Kidney (tissue), 14 donors: ENCODE results near the gene NCBP2L. TPM values are rescaled to one million over a fixed set of nuclear protein-coding genes. Genes with fewer than 3 reads are reported as not detected.

Source experiments
- DNase-seq, 5 donors: peaks; one replicate each; pipeline ENCODE4 v3.0.0-alpha.2; 2013 to 2020
- FAIRE-seq: peaks from 2 replicates; lab custom pipeline; 2012; peaks lifted over from hg19 to GRCh38; lab: Jason Lieb, UNC
- H3K27ac ChIP-seq, 2 donors: one replicate each; pipeline ENCODE4 v1.7.0; 2013; ENCODE audit warnings: low read depth in 2 of 2, low read length in 2 of 2, inconsistent platforms in 1 of 2
- H3K27me3 ChIP-seq: one replicate; pipeline ENCODE4 v1.7.1; 2013; ENCODE audit warnings: low read length, inconsistent platforms; ENCODE audit not compliant: control insufficient read depth, insufficient read depth
- H3K36me3 ChIP-seq, 3 donors: one replicate each; pipeline versions ENCODE4 v1.7.0 to v1.7.1; 2013; ENCODE audit warnings: low read length in 3 of 3, control low read depth in 1 of 3, inconsistent platforms in 1 of 3; ENCODE audit not compliant: insufficient read depth in 3 of 3, control insufficient read depth in 2 of 3
- H3K4me1 ChIP-seq, 3 donors: one replicate each; pipeline versions ENCODE4 v1.7.0 to v1.7.1; 2013; ENCODE audit warnings: low read length in 3 of 3, inconsistent platforms in 1 of 3, low read depth in 1 of 3; ENCODE audit not compliant: control insufficient read depth in 2 of 3, insufficient read depth in 2 of 3
- H3K4me3 ChIP-seq, 3 donors: one replicate each; pipeline versions ENCODE4 v1.7.0 to v1.8.1; 2013; ENCODE audit warnings: low read length in 3 of 3, control low read depth in 1 of 3, inconsistent platforms in 1 of 3
- H3K9ac ChIP-seq, 3 donors: one replicate each; pipeline versions ENCODE4 v1.7.0 to v1.7.1; 2013; ENCODE audit warnings: low read length in 3 of 3, control low read depth in 1 of 3, inconsistent platforms in 1 of 3
- H3K9me3 ChIP-seq, 3 donors: one replicate each; pipeline versions ENCODE4 v1.7.0 to v1.7.1; 2013; ENCODE audit warnings: low read length in 3 of 3, control low read depth in 1 of 3, inconsistent platforms in 1 of 3; ENCODE audit not compliant: control insufficient read depth in 2 of 3, insufficient read depth in 1 of 3
- CTCF ChIP-seq: IDR thresholded peaks from 3 replicates; pipeline ENCODE4 v1.5.1; 2012; ENCODE audit warnings: mild to moderate bottlenecking, moderate library complexity, borderline replicate concordance; ENCODE audit not compliant: insufficient read depth; ENCODE audit errors: extremely low read depth
- intact Hi-C: fragments of 100-400 bp; cut with DNase I; formaldehyde crosslinking; loops from one replicate; pipeline ENCODE4 v1.11.1; 2022
- polyA plus RNA-seq: library from polyadenylated mRNA; stranded (reverse); fragments of 350-450 nt; fragmentation: Illumina TruSeq; extraction: RNeasy Lipid Tissue Mini Kit (QIAGEN cat#74804); gene quantifications from one replicate; pipeline ENCODE4 v1.2.3, GENCODE V29; 2014; ENCODE audit warnings: low read depth, low replicate concordance; ENCODE audit not compliant: insufficient read depth
- total RNA-seq: library from RNA; stranded (reverse); fragmentation: NEBNext Ultra II Directional; extraction: Animal tissue kit (Norgen Biotek cat#: 25700); gene quantifications from one replicate; pipeline ENCODE4 v1.2.1, GENCODE V29; 2021
- donor health status: control.
- donor health status: control.
- donor health status: control.
- donor health status: control.
- donor health status: control.
- donor health status: DM: yes; HTN: yes; CAD: no.
- donor health status: Normal renal cell carcinoma (clear cell type).

Gene NCBP2L
- total and polyA plus RNA-seq, 2 donors from 2014 or later: not detected

- Histone ChIP-seq H3K27ac (peak overlapping the region; percentile 66 to 92), H3K27me3 (peaks cover 2% of the 10 kb centered on the region), H3K4me3 (peak overlapping the region in 2 of 3 donors; percentile 15 to 45), H3K9me3 (no peaks in the 10 kb centered on the region), H3K9ac (peak overlapping the region in 2 of 3 donors; percentile 48 to 67), H3K4me1 (peaks cover 0 to 34% (median 33%) of the 10 kb centered on the region in 3 donors), H3K36me3 (no peaks in the 10 kb centered on the region)
- intact Hi-C loops: no loop called here
- FAIRE-seq (no peak), DNase-seq (peak in 3 of 5 donors; percentile 15 to 80 (median 54))
- TF ChIP-seq CTCF: no peak
Measured at GRCh38 chrX:107742700-107743191, 34.8 kb upstream of the NCBP2L start.

- no peak for TF ChIP-seq CTCF
- intact Hi-C loops: no loop called here
- Histone ChIP-seq H3K4me3 (no peak overlapping the region), H3K36me3 (no peaks in the 10 kb centered on the region), H3K4me1 (peaks cover 0 to 28% (median 27%) of the 10 kb centered on the region in 3 donors), H3K9ac (no peak overlapping the region), H3K27ac (no peak overlapping the region), H3K9me3 (no peaks in the 10 kb centered on the region), H3K27me3 (peaks cover 2% of the 10 kb centered on the region)
- DNase-seq (no peak), FAIRE-seq (no peak)
Measured at GRCh38 chrX:107743995-107744394, 33.5 kb upstream of the NCBP2L start.

- H3K9ac ChIP-seq: no peak overlapping the region
- H3K27ac ChIP-seq: no peak overlapping the region
- peaks cover 2% of the 10 kb centered on the region for H3K27me3 ChIP-seq
- intact Hi-C loops: no loop called here
- DNase-seq (no peak), FAIRE-seq (no peak)
- peaks cover 0 to 24% (median 21%) of the 10 kb centered on the region in 3 donors for H3K4me1 ChIP-seq
- no peaks in the 10 kb centered on the region for H3K36me3 ChIP-seq
- no peaks in the 10 kb centered on the region for H3K9me3 ChIP-seq
- H3K4me3 ChIP-seq: no peak overlapping the region
- TF ChIP-seq CTCF: no peak
Measured at GRCh38 chrX:107744868-107745267, 32.7 kb upstream of the NCBP2L start.
